CD14-positive monocyte (primary cell): ENCODE measurements around the gene SUGCT. TPM values are rescaled to one million over a fixed set of nuclear protein-coding genes. Genes with fewer than 3 reads are reported as not detected.

Source experiments
- DNase-seq, 3 donors: peaks; one replicate each; pipeline ENCODE4 v3.0.0-alpha.2; 2011 to 2022
- H2AFZ ChIP-seq: 2 replicates; pipeline ENCODE4 v1.6.0; 2012; ENCODE audit warnings: mild to moderate bottlenecking, low read depth, low read length, inconsistent platforms; ENCODE audit not compliant: insufficient read depth, poor library complexity, severe bottlenecking
- H3K27ac ChIP-seq, 2 donors: 1 replicate in 1 of 2; 2 replicates in 1 of 2; pipeline ENCODE4 v1.5.1; 2012 to 2013; ENCODE audit warnings: low read length in 2 of 2, control low read depth in 1 of 2, inconsistent platforms in 1 of 2, low read depth in 1 of 2, mild to moderate bottlenecking in 1 of 2
- H3K27me3 ChIP-seq, 2 donors: one replicate each; pipeline versions ENCODE4 v1.6.0 to v1.6.1; 2011 to 2013; ENCODE audit warnings: low read length in 2 of 2; ENCODE audit not compliant: control insufficient read depth in 2 of 2, insufficient read depth in 2 of 2
- H3K36me3 ChIP-seq, 2 donors: replicated peaks in 1 of 2; 1 replicate in 1 of 2; 2 replicates in 1 of 2; pipeline versions ENCODE4 v1.5.1 to v1.6.1; 2012 to 2013; ENCODE audit warnings: low read length in 2 of 2, control low read depth in 1 of 2, inconsistent platforms in 1 of 2, mild to moderate bottlenecking in 1 of 2; ENCODE audit not compliant: insufficient read depth in 2 of 2, control insufficient read depth in 1 of 2
- H3K4me1 ChIP-seq, 2 donors: 1 replicate in 1 of 2; 2 replicates in 1 of 2; pipeline versions ENCODE4 v1.5.1 to v1.6.1; 2012 to 2013; ENCODE audit warnings: low read length in 2 of 2, control low read depth in 1 of 2, inconsistent platforms in 1 of 2, mild to moderate bottlenecking in 1 of 2, moderate library complexity in 1 of 2; ENCODE audit not compliant: insufficient read depth in 2 of 2, control insufficient read depth in 1 of 2
- H3K4me2 ChIP-seq: replicated peaks from 2 replicates; pipeline ENCODE3; 2012; ENCODE audit warnings: low read length, moderate library complexity, mild to moderate bottlenecking; ENCODE audit not compliant: poor library complexity, severe bottlenecking; ENCODE audit errors: extremely low read depth
- H3K4me3 ChIP-seq, 3 experiments: fragments of 200-600 bp in 1 of 3; sonication (generic) in 1 of 3; replicated peaks in 1 of 3; 1 replicate in 2 of 3; 2 replicates in 1 of 3; pipeline ENCODE4 v1.5.1; 2011 to 2013; ENCODE audit warnings: low read length in 3 of 3, mild to moderate bottlenecking in 3 of 3, control low read depth in 2 of 3, low read depth in 2 of 3, inconsistent platforms in 1 of 3, moderate library complexity in 1 of 3
- H3K79me2 ChIP-seq: 2 replicates; pipeline ENCODE4 v1.6.0; 2012; ENCODE audit warnings: mild to moderate bottlenecking, control low read depth, inconsistent platforms, low read length, moderate library complexity; ENCODE audit not compliant: insufficient read depth
- H3K9ac ChIP-seq: 2 replicates; pipeline ENCODE4 v1.6.0; 2017; ENCODE audit warnings: low read length, mild to moderate bottlenecking; ENCODE audit not compliant: insufficient read depth, poor library complexity, severe bottlenecking
- H3K9me3 ChIP-seq, 2 donors: replicated peaks in 1 of 2; 1 replicate in 1 of 2; 2 replicates in 1 of 2; pipeline versions ENCODE4 v1.5.1 to v1.6.1; 2012 to 2013; ENCODE audit warnings: low read length in 2 of 2, control low read depth in 1 of 2; ENCODE audit not compliant: control insufficient read depth in 1 of 2, insufficient read depth in 1 of 2
- H4K20me1 ChIP-seq: 2 replicates; pipeline ENCODE4 v1.6.0; 2012; ENCODE audit warnings: mild to moderate bottlenecking, low read length, control low read depth, moderate library complexity; ENCODE audit not compliant: insufficient read depth
- H3K27ac Mint-ChIP-seq, 7 donors: one replicate each; pipeline ENCODE4 v1.8.0; 2020; ENCODE audit warnings: mild to moderate bottlenecking in 7 of 7, mixed read lengths in 7 of 7, moderate library complexity in 6 of 7, inconsistent platforms in 2 of 7
- H3K27me3 Mint-ChIP-seq, 3 donors: one replicate each; pipeline ENCODE4 v1.8.0; 2021 to 2022; ENCODE audit warnings: low read depth in 3 of 3, mild to moderate bottlenecking in 3 of 3, mixed read lengths in 3 of 3, moderate library complexity in 3 of 3, inconsistent platforms in 1 of 3
- H3K36me3 Mint-ChIP-seq, 2 donors: one replicate each; pipeline ENCODE4 v1.8.0; 2020; ENCODE audit warnings: mixed read lengths in 2 of 2, inconsistent platforms in 1 of 2, mild to moderate bottlenecking in 1 of 2
- H3K4me1 Mint-ChIP-seq: one replicate; pipeline ENCODE4 v1.8.0; 2020; ENCODE audit warnings: mild to moderate bottlenecking, mixed read lengths
- H3K4me3 Mint-ChIP-seq, 2 donors: one replicate each; pipeline ENCODE4 v1.8.0; 2020; ENCODE audit warnings: mild to moderate bottlenecking in 2 of 2, mixed read lengths in 2 of 2, moderate library complexity in 1 of 2
- H3K9me3 Mint-ChIP-seq, 7 donors: one replicate each; pipeline ENCODE4 v1.8.0; 2020 to 2022; ENCODE audit warnings: mixed read lengths in 7 of 7, mild to moderate bottlenecking in 6 of 7, moderate library complexity in 6 of 7, inconsistent platforms in 2 of 7
- WGBS: methylation state at CpG from one replicate; pipeline ENCODE4 v1.1.5; 2013; ENCODE audit warnings: missing lambda C conversion rate; ENCODE audit not compliant: insufficient coverage; 5-methylcytosine and 5-hydroxymethylcytosine counted together
- intact Hi-C, 2 donors: fragments of 100-400 bp; cut with micrococcal nuclease; formaldehyde crosslinking; loops; one replicate each; pipeline versions ENCODE4 v1.15.0 to v1.15.1; 2023
- polyA plus RNA-seq, 3 donors: library from polyadenylated mRNA; depleted of rRNA in 1 of 3; unstranded in 2 of 3; stranded (reverse) in 1 of 3; fragments of 300-500 nt in 2 of 3; fragments of >200 nt in 1 of 3; fragmentation: Illumina TruSeq in 2 of 3; gene quantifications; 1 replicate in 2 of 3; 2 replicates in 1 of 3; pipeline ENCODE4 v1.2.3, GENCODE V29; 2012 to 2021
- TF ChIP-seq, protein P1 (sequence below): fragments of 200-600 bp; IDR thresholded peaks from one replicate; pipeline ENCODE4 v1.8.0; 2022; ENCODE audit warnings: antibody characterized with exemption, mild to moderate bottlenecking

The SUGCT gene
- polyA plus RNA-seq, 3 donors = not detected

GRCh38 chr7:40570223-40570622 is 435.4 kb downstream of the SUGCT start:
- Histone ChIP-seq H3K27me3 (no peaks in the 10 kb centered on the region), H3K36me3 (no peaks in the 10 kb centered on the region), H3K27ac (no peak overlapping the region), H2AFZ (no peak overlapping the region), H3K9me3 (no peaks in the 10 kb centered on the region), H3K4me1 (no peaks in the 10 kb centered on the region), H3K4me2 (no peak overlapping the region), H3K9ac (no peak overlapping the region), H4K20me1 (no peaks in the 10 kb centered on the region), H3K4me3 (no peak overlapping the region), H3K79me2 (no peaks in the 10 kb centered on the region)
- Mint-ChIP-seq H3K9me3 (no peaks in the 10 kb centered on the region), H3K27ac (no peak overlapping the region), H3K4me1 (peaks cover 2% of the 10 kb centered on the region), H3K4me3 (no peak overlapping the region), H3K36me3 (no peaks in the 10 kb centered on the region), H3K27me3 (peaks cover 0 to 1% (median 0%) of the 10 kb centered on the region in 3 donors)
- intact Hi-C loops = no loop called here
- 67% methylated on average over 1 of the region's 1 CpG for WGBS
- DNase-seq = no peak
- TF ChIP-seq, protein P1, sequence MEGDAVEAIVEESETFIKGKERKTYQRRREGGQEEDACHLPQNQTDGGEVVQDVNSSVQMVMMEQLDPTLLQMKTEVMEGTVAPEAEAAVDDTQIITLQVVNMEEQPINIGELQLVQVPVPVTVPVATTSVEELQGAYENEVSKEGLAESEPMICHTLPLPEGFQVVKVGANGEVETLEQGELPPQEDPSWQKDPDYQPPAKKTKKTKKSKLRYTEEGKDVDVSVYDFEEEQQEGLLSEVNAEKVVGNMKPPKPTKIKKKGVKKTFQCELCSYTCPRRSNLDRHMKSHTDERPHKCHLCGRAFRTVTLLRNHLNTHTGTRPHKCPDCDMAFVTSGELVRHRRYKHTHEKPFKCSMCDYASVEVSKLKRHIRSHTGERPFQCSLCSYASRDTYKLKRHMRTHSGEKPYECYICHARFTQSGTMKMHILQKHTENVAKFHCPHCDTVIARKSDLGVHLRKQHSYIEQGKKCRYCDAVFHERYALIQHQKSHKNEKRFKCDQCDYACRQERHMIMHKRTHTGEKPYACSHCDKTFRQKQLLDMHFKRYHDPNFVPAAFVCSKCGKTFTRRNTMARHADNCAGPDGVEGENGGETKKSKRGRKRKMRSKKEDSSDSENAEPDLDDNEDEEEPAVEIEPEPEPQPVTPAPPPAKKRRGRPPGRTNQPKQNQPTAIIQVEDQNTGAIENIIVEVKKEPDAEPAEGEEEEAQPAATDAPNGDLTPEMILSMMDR = no peak

DNA sequence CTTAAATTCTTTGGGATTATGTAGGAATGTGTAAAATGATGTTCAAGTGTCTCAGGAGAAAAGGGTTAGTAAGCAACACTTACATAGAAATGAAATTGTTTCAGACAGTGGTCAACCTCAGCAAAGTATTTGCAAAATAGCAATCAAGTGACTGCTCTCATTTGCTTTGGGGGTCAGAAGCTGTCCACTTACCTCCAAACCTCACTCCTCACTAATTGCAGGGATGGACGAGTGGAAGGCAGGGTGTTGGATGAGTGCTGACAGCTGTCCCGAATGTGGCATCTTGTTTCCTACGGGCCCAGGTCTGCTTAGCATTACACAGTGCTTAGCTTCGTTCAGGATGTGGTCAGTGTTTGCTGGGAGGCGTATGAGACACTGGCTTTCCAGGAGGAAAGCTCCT is 437.0 kb downstream of the SUGCT start:
- no peaks in the 10 kb centered on the region for H3K27me3 ChIP-seq
- H3K27ac Mint-ChIP-seq = no peak overlapping the region

More for the DNA sequence above, 437.0 kb downstream of the SUGCT start:
- Histone ChIP-seq H3K79me2 (no peaks in the 10 kb centered on the region), H3K4me2 (no peak overlapping the region), H3K4me3 (no peak overlapping the region), H3K27ac (no peak overlapping the region), H3K9ac (no peak overlapping the region), H3K4me1 (no peaks in the 10 kb centered on the region), H4K20me1 (no peaks in the 10 kb centered on the region), H3K9me3 (no peaks in the 10 kb centered on the region), H2AFZ (no peak overlapping the region), H3K36me3 (no peaks in the 10 kb centered on the region)
- 70% methylated on average over 4 of the region's 5 CpGs for WGBS
- intact Hi-C loops = no loop called here
- DNase-seq = no peak
- TF ChIP-seq, protein P1 = no peak
- Mint-ChIP-seq H3K27me3 (peaks cover 0 to 3% (median 1%) of the 10 kb centered on the region in 3 donors), H3K4me1 (peaks cover 2% of the 10 kb centered on the region), H3K36me3 (no peaks in the 10 kb centered on the region), H3K4me3 (no peak overlapping the region), H3K9me3 (peaks cover 0 to 3% (median 0%) of the 10 kb centered on the region in 7 donors)
